Hippocampal formation (tissue), 2 donors: ENCODE results near the gene KCNJ14.
"Not testable (repeated sequence)": the region's sequence is repeated elsewhere in the genome, so short reads cannot be mapped to it uniquely, and the experiment has no call there.

Experiments used
- DNase-seq, 2 donors: peaks; one replicate each; lab custom pipeline; 2025; lab: John Stamatoyannopoulos, UW

Gene KCNJ14

GRCh38 chr19:48488478-48488877 is 33.1 kb downstream of the KCNJ14 start:
- DNase-seq = not testable (repeated sequence)

- DNase-seq = peak in 1 of 2 donors; percentile 30
These were observed 34.3 kb downstream of the KCNJ14 start for GRCh38 chr19:48489608-48490216.

GRCh38 chr19:48490981-48491792 is 35.8 kb downstream of the KCNJ14 start:
- DNase-seq = no peak

GRCh38 chr19:48491793-48492123 is 36.4 kb downstream of the KCNJ14 start:
- no peak for DNase-seq

GRCh38 chr19:48492925-48493717 is 37.7 kb downstream of the KCNJ14 start:
- peak; percentile 73 to 92 for DNase-seq

- DNase-seq = no peak
These were observed 38.5 kb downstream of the KCNJ14 start for GRCh38 chr19:48493718-48494401.

GRCh38 chr19:48495396-48495795 is 40.0 kb downstream of the KCNJ14 start:
- no peak for DNase-seq

GRCh38 chr19:48496959-48497727 is 41.8 kb downstream of the KCNJ14 start:
- DNase-seq = no peak

- no peak for DNase-seq
These were observed 42.6 kb downstream of the KCNJ14 start for GRCh38 chr19:48497728-48498594.

GRCh38 chr19:48498595-48499311 is 43.4 kb downstream of the KCNJ14 start:
- DNase-seq = no peak

- no peak for DNase-seq
These were observed 44.1 kb downstream of the KCNJ14 start for GRCh38 chr19:48499316-48500090.

GRCh38 chr19:48500830-48501493 is 45.6 kb downstream of the KCNJ14 start:
- DNase-seq = no peak

GRCh38 chr19:48501494-48502349 is 46.3 kb downstream of the KCNJ14 start:
- DNase-seq = peak in 1 of 2 donors; percentile 25

GRCh38 chr19:48502350-48503018 is 47.1 kb downstream of the KCNJ14 start:
- no peak for DNase-seq

GRCh38 chr19:48506138-48506733 is 50.9 kb downstream of the KCNJ14 start:
- DNase-seq = no peak

GRCh38 chr19:48507911-48508439 is 52.6 kb downstream of the KCNJ14 start:
- DNase-seq = no peak
